ENCODE measurements around the gene AUP1. TPM values are rescaled to one million over a fixed set of nuclear protein-coding genes. Genes with fewer than 3 reads are reported as not detected.

Gene AUP1
- total and polyA plus RNA-seq, 10 of the 15 experiments (the other 5 are each of a cell fraction or from before 2014, with no cell fraction given): 39.1 to 215 (median 138) TPM

DNA sequence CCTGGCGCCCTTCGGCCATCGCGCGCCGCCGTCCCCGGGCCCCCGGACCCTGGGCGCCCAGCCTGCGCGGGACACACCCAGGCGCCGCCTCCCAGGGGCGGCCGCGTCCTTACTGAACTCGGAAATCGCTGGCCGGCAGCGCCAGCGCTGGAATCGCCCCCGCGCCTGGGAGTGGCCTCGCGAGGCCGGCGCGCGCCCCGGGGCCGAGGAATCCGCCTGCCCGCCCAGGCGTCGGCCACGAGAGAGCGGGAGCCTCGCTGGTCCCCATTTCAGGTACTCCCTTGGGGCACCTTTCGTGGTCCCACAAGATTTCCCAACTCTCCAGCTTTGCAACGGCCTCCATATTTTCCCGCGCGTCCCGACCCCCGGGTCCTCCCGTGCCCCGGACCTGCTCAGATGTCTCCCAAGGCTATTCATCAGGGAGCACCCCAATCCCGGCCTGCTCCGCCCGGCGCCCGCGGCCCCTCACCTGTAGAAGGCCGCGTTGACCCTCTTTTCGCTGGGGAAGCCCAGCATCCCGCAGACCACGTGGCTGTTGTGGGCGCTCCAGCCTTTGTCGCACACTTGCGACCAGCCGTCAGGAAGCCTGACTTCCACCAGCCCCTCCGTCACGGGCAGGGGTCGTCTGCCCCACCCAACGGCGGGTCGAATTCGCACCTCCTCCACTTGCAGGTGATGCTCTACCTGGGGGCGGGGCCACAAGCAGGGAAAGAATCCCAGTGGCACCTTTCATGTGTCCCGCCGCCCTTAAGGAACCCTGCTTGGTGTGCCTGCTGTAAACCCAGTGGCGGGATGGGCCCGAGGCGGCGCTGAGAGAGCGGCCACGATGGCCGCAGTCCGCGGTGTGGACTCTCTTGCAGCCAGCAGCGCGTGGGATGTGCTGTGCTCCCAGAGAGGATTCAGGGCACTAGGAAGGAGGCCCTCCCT is 19.7 kb upstream of the AUP1 start (continued):
- TF ChIP-seq, protein P1, sequence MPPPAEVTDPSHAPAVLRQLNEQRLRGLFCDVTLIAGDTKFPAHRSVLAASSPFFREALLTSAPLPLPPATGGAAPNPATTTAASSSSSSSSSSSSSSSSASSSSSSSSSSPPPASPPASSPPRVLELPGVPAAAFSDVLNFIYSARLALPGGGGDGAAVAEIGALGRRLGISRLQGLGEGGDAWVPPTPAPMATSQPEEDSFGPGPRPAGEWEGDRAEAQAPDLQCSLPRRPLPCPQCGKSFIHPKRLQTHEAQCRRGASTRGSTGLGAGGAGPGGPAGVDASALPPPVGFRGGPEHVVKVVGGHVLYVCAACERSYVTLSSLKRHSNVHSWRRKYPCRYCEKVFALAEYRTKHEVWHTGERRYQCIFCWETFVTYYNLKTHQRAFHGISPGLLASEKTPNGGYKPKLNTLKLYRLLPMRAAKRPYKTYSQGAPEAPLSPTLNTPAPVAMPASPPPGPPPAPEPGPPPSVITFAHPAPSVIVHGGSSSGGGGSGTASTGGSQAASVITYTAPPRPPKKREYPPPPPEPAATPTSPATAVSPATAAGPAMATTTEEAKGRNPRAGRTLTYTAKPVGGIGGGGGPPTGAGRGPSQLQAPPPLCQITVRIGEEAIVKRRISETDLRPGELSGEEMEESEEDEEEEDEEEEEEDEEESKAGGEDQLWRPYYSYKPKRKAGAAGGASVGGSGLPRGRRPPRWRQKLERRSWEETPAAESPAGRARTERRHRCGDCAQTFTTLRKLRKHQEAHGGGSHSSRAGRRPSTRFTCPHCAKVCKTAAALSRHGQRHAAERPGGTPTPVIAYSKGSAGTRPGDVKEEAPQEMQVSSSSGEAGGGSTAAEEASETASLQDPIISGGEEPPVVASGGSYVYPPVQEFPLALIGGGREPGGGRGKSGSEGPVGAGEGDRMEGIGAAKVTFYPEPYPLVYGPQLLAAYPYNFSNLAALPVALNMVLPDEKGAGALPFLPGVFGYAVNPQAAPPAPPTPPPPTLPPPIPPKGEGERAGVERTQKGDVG (CRISPR knock-in tag; IDR thresholded peaks at IDR 0.05): no peak
- TF ChIP-seq, protein P2, sequence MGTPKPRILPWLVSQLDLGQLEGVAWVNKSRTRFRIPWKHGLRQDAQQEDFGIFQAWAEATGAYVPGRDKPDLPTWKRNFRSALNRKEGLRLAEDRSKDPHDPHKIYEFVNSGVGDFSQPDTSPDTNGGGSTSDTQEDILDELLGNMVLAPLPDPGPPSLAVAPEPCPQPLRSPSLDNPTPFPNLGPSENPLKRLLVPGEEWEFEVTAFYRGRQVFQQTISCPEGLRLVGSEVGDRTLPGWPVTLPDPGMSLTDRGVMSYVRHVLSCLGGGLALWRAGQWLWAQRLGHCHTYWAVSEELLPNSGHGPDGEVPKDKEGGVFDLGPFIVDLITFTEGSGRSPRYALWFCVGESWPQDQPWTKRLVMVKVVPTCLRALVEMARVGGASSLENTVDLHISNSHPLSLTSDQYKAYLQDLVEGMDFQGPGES (IDR thresholded peaks at IDR 0.05): no peak
- TF ChIP-seq STAT1 (conservative IDR thresholded peaks at IDR 0.05) (no peak), ESRRA (IDR thresholded peaks at IDR 0.05; ENCODE audit: low read length) (no peak), EP300 (IDR thresholded peaks at IDR 0.05; ENCODE audit: borderline replicate concordance in 1 of 2, control insufficient read depth in 1 of 2, low read depth in 2 of 2, low read length in 2 of 2) (no peak), RBBP5 (conservative IDR thresholded peaks at IDR 0.05) (no peak), BHLHE40 (IDR thresholded peaks at IDR 0.05; ENCODE audit: borderline replicate concordance in 1 of 2, low read depth in 2 of 2, low read length in 1 of 2) (peak in 1 of 2 experiments; percentile 14; a peak in 1 of 4 replicates), POLR2A (IDR thresholded peaks at IDR 0.05; ENCODE audit: low read depth, low read length) (peak; percentile 59), RB1 (IDR thresholded peaks at IDR 0.05; ENCODE audit: borderline replicate concordance) (peak; percentile 90; the same call in 1 of the 2 replicates), RFX5 (IDR thresholded peaks at IDR 0.05; ENCODE audit: low read depth, low read length) (no peak), ZBED1 (IDR thresholded peaks at IDR 0.05; ENCODE audit: borderline replicate concordance) (peak; percentile 9; the same call in 1 of the 2 replicates)
- TF ChIP-seq, protein P3, sequence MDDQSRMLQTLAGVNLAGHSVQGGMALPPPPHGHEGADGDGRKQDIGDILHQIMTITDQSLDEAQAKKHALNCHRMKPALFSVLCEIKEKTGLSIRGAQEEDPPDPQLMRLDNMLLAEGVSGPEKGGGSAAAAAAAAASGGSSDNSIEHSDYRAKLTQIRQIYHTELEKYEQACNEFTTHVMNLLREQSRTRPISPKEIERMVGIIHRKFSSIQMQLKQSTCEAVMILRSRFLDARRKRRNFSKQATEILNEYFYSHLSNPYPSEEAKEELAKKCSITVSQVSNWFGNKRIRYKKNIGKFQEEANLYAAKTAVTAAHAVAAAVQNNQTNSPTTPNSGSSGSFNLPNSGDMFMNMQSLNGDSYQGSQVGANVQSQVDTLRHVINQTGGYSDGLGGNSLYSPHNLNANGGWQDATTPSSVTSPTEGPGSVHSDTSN (IDR thresholded peaks at IDR 0.05; ENCODE audit: insufficient replicate concordance, low read depth, low read length): no peak
- TF ChIP-seq, protein P4, sequence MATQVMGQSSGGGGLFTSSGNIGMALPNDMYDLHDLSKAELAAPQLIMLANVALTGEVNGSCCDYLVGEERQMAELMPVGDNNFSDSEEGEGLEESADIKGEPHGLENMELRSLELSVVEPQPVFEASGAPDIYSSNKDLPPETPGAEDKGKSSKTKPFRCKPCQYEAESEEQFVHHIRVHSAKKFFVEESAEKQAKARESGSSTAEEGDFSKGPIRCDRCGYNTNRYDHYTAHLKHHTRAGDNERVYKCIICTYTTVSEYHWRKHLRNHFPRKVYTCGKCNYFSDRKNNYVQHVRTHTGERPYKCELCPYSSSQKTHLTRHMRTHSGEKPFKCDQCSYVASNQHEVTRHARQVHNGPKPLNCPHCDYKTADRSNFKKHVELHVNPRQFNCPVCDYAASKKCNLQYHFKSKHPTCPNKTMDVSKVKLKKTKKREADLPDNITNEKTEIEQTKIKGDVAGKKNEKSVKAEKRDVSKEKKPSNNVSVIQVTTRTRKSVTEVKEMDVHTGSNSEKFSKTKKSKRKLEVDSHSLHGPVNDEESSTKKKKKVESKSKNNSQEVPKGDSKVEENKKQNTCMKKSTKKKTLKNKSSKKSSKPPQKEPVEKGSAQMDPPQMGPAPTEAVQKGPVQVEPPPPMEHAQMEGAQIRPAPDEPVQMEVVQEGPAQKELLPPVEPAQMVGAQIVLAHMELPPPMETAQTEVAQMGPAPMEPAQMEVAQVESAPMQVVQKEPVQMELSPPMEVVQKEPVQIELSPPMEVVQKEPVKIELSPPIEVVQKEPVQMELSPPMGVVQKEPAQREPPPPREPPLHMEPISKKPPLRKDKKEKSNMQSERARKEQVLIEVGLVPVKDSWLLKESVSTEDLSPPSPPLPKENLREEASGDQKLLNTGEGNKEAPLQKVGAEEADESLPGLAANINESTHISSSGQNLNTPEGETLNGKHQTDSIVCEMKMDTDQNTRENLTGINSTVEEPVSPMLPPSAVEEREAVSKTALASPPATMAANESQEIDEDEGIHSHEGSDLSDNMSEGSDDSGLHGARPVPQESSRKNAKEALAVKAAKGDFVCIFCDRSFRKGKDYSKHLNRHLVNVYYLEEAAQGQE (IDR thresholded peaks at IDR 0.05; ENCODE audit: low read depth, low read length): no peak
- TF ChIP-seq, protein P5, sequence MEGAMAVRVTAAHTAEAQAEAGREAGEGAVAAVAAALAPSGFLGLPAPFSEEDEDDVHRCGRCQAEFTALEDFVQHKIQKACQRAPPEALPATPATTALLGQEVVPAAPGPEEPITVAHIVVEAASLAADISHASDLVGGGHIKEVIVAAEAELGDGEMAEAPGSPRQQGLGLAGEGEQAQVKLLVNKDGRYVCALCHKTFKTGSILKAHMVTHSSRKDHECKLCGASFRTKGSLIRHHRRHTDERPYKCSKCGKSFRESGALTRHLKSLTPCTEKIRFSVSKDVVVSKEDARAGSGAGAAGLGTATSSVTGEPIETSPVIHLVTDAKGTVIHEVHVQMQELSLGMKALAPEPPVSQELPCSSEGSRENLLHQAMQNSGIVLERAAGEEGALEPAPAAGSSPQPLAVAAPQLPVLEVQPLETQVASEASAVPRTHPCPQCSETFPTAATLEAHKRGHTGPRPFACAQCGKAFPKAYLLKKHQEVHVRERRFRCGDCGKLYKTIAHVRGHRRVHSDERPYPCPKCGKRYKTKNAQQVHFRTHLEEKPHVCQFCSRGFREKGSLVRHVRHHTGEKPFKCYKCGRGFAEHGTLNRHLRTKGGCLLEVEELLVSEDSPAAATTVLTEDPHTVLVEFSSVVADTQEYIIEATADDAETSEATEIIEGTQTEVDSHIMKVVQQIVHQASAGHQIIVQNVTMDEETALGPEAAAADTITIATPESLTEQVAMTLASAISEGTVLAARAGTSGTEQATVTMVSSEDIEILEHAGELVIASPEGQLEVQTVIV (IDR thresholded peaks at IDR 0.05; ENCODE audit: borderline replicate concordance, partially characterized antibody): no peak

Data from GM12878 (cell line).